ENCODE measurements around the gene ITSN1. TPM values are rescaled to one million over a fixed set of nuclear protein-coding genes. Genes with fewer than 3 reads are reported as not detected.
A peak's percentile ranks its signal among the peaks of the same experiment; 100 is the strongest.

The ITSN1 gene
- total RNA-seq, 2 donors from 2014 or later: 50.9 to 78.6 TPM

DNA sequence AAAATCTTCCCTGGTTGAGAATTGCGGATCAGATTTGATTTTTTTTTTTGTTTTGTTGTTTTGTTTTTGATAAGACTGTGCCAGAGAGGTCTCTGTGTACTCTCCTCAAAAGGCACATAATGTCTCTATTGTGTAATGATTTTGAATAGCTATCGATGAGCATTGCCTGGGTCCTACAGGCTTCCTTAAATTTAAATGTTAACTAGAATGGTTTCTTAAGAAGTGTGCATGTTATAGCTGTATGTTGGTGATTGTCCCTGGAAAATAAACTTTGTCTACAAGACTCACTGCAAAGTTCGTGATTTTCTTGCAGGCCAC is 121.2 kb downstream of the ITSN1 start:
- ATAC-seq (ENCODE audit: insufficient number of reproducible peaks, low FRiP score, low read depth): no peak
- peak overlapping the region in 1 of 2 donors; percentile 73 for H3K27ac ChIP-seq

DNA sequence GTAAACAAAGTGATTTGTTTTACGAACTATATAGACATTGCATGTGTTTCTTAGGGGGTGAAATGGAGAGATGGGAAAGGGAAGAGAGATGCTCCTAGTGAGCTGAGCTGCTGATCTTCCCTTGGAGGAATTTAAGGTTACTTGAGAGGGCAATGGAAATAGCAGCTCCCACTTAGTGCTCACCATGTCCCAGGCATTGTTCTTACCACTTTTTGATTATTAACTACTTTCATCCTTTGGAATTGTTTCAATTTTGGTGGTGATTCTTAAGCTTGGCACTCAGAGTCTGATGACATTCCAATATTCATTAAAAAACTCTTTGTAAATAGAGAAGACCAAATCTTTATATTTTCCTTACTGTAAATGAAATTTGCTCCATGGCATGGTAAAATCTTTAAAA is 124.9 kb downstream of the ITSN1 start:
- no peak for TF ChIP-seq CTCF (IDR thresholded peaks at IDR 0.05)
- peaks cover 9 to 17% of the 10 kb centered on the region in 2 donors for H3K4me1 ChIP-seq (ENCODE audit: control insufficient read depth in 1 of 2, low read depth in 2 of 2)
- ATAC-seq (ENCODE audit: insufficient number of reproducible peaks, low FRiP score, low read depth) (no peak), DNase-seq (ENCODE audit: low spot score) (no peak)
- H3K4me3 ChIP-seq: no peak overlapping the region
- H3K9me3 ChIP-seq: no peaks in the 10 kb centered on the region
- H3K36me3 ChIP-seq: peaks cover 24% of the 10 kb centered on the region
- no peaks in the 10 kb centered on the region for H3K27me3 ChIP-seq (replicated peaks; ENCODE audit: insufficient read depth)
- H3K27ac ChIP-seq: no peak overlapping the region

More for the DNA sequence above, 121.2 kb downstream of the ITSN1 start:
- TF ChIP-seq CTCF (IDR thresholded peaks at IDR 0.05): no peak
- no peak for DNase-seq (ENCODE audit: low spot score)
- H3K4me3 ChIP-seq: no peak overlapping the region
- peaks cover 25 to 43% of the 10 kb centered on the region in 2 donors for H3K4me1 ChIP-seq (ENCODE audit: control insufficient read depth in 1 of 2, low read depth in 2 of 2)
- peaks cover 4% of the 10 kb centered on the region for H3K36me3 ChIP-seq
- H3K9me3 ChIP-seq: no peaks in the 10 kb centered on the region
- H3K27me3 ChIP-seq (replicated peaks; ENCODE audit: insufficient read depth): no peaks in the 10 kb centered on the region

- Histone ChIP-seq H3K27ac (no peak overlapping the region), H3K36me3 (peaks cover 26% of the 10 kb centered on the region), H3K4me1 (ENCODE audit: control insufficient read depth in 1 of 2, low read depth in 2 of 2) (peaks cover 3 to 10% of the 10 kb centered on the region in 2 donors)
Observed at GRCh38 chr21:33767960-33768359, 125.7 kb downstream of the ITSN1 start.

GRCh38 chr21:33769057-33769456 is 126.8 kb downstream of the ITSN1 start:
- Histone ChIP-seq H3K27me3 (replicated peaks; ENCODE audit: insufficient read depth) (no peaks in the 10 kb centered on the region), H3K9me3 (no peaks in the 10 kb centered on the region), H3K36me3 (peaks cover 26% of the 10 kb centered on the region), H3K4me1 (ENCODE audit: control insufficient read depth in 1 of 2, low read depth in 2 of 2) (no peaks in the 10 kb centered on the region), H3K4me3 (no peak overlapping the region), H3K27ac (no peak overlapping the region)
- ATAC-seq (ENCODE audit: insufficient number of reproducible peaks, low FRiP score, low read depth) (no peak), DNase-seq (ENCODE audit: low spot score) (no peak)
- no peak for TF ChIP-seq CTCF (IDR thresholded peaks at IDR 0.05)

More at GRCh38 chr21:33767960-33768359, 125.7 kb downstream of the ITSN1 start:
- H3K9me3 ChIP-seq: no peaks in the 10 kb centered on the region
- no peak for DNase-seq (ENCODE audit: low spot score)
- TF ChIP-seq CTCF (IDR thresholded peaks at IDR 0.05): no peak
- no peak overlapping the region for H3K4me3 ChIP-seq
- no peaks in the 10 kb centered on the region for H3K27me3 ChIP-seq (replicated peaks; ENCODE audit: insufficient read depth)
- ATAC-seq (ENCODE audit: insufficient number of reproducible peaks, low FRiP score, low read depth): no peak

GRCh38 chr21:33770542-33770941 is 128.2 kb downstream of the ITSN1 start:
- Histone ChIP-seq H3K4me3 (no peak overlapping the region), H3K27ac (no peak overlapping the region), H3K4me1 (ENCODE audit: control insufficient read depth in 1 of 2, low read depth in 2 of 2) (no peaks in the 10 kb centered on the region), H3K36me3 (peaks cover 26% of the 10 kb centered on the region), H3K27me3 (replicated peaks; ENCODE audit: insufficient read depth) (no peaks in the 10 kb centered on the region), H3K9me3 (no peaks in the 10 kb centered on the region)
- TF ChIP-seq CTCF (IDR thresholded peaks at IDR 0.05): no peak
- no peak for DNase-seq (ENCODE audit: low spot score)
- no peak for ATAC-seq (ENCODE audit: insufficient number of reproducible peaks, low FRiP score, low read depth)
